ENCODE results near the gene DCAF6. TPM values are rescaled to one million over a fixed set of nuclear protein-coding genes. Genes with fewer than 3 reads are reported as not detected.

Gene DCAF6
- total RNA-seq, 1 donor from 2014 or later: 9.8 TPM

GRCh38 chr1:167968569-167968968 lies 32.1 kb downstream of the DCAF6 start:
- Histone ChIP-seq H3K27ac (no peak overlapping the region), H3K4me1 (no peaks in the 10 kb centered on the region), H3K36me3 (peaks cover 0 to 16% of the 10 kb centered on the region in 2 donors), H3K27me3 (no peaks in the 10 kb centered on the region), H3K9me3 (no peaks in the 10 kb centered on the region), H3K4me3 (no peak overlapping the region)
- no peak for TF ChIP-seq CTCF (IDR thresholded peaks at IDR 0.05)
- intact Hi-C loops (cut with DNase I): no loop called here
- DNase-seq (ENCODE audit: low spot score in 2 of 2): no peak

GRCh38 chr1:167973832-167974231 lies 37.3 kb downstream of the DCAF6 start:
- TF ChIP-seq CTCF (IDR thresholded peaks at IDR 0.05): no peak
- no peak overlapping the region for H3K4me3 ChIP-seq
- intact Hi-C loops (cut with DNase I): no loop called here

GRCh38 chr1:167974698-167975097 lies 38.2 kb downstream of the DCAF6 start:
- Histone ChIP-seq H3K36me3 (peaks cover 11 to 29% of the 10 kb centered on the region in 2 donors), H3K27ac (no peak overlapping the region), H3K4me1 (no peaks in the 10 kb centered on the region), H3K27me3 (no peaks in the 10 kb centered on the region), H3K9me3 (no peaks in the 10 kb centered on the region), H3K4me3 (no peak overlapping the region)
- intact Hi-C loops (cut with DNase I): no loop called here
- no peak for TF ChIP-seq CTCF (IDR thresholded peaks at IDR 0.05)
- DNase-seq (ENCODE audit: low spot score in 2 of 2): no peak

More at GRCh38 chr1:167973832-167974231, 37.3 kb downstream of the DCAF6 start:
- H3K27me3 ChIP-seq: no peaks in the 10 kb centered on the region
- H3K27ac ChIP-seq: no peak overlapping the region
- no peak for DNase-seq (ENCODE audit: low spot score in 2 of 2)
- H3K4me1 ChIP-seq: no peaks in the 10 kb centered on the region
- H3K36me3 ChIP-seq: peaks cover 11 to 25% of the 10 kb centered on the region in 2 donors
- no peaks in the 10 kb centered on the region for H3K9me3 ChIP-seq

- H3K9me3 ChIP-seq: no peaks in the 10 kb centered on the region
- no peaks in the 10 kb centered on the region for H3K27me3 ChIP-seq
- no peaks in the 10 kb centered on the region for H3K4me1 ChIP-seq
- intact Hi-C loops (cut with DNase I): no loop called here
- H3K27ac ChIP-seq: no peak overlapping the region
- peaks cover 13 to 41% of the 10 kb centered on the region in 2 donors for H3K36me3 ChIP-seq
- TF ChIP-seq CTCF (IDR thresholded peaks at IDR 0.05): no peak
- no peak for DNase-seq (ENCODE audit: low spot score in 2 of 2)
- no peak overlapping the region for H3K4me3 ChIP-seq
Measured at GRCh38 chr1:167977245-167977644, 40.8 kb downstream of the DCAF6 start.

- intact Hi-C loops (cut with DNase I): no loop called here
- DNase-seq (ENCODE audit: low spot score in 2 of 2): no peak
- no peak for TF ChIP-seq CTCF (IDR thresholded peaks at IDR 0.05)
- Histone ChIP-seq H3K36me3 (peaks cover 2 to 26% of the 10 kb centered on the region in 2 donors), H3K4me3 (no peak overlapping the region), H3K4me1 (no peaks in the 10 kb centered on the region), H3K27ac (no peak overlapping the region), H3K27me3 (no peaks in the 10 kb centered on the region), H3K9me3 (no peaks in the 10 kb centered on the region)
Measured at GRCh38 chr1:167981933-167982332, 45.5 kb downstream of the DCAF6 start.

GRCh38 chr1:167983797-167984420 lies 47.4 kb downstream of the DCAF6 start:
- no peaks in the 10 kb centered on the region for H3K9me3 ChIP-seq
- H3K27ac ChIP-seq: no peak overlapping the region
- no peaks in the 10 kb centered on the region for H3K27me3 ChIP-seq
- peaks cover 2 to 20% of the 10 kb centered on the region in 2 donors for H3K36me3 ChIP-seq
- no peak overlapping the region for H3K4me3 ChIP-seq
- DNase-seq (ENCODE audit: low spot score in 2 of 2): no peak
- H3K4me1 ChIP-seq: no peaks in the 10 kb centered on the region
- TF ChIP-seq CTCF (IDR thresholded peaks at IDR 0.05): no peak
- intact Hi-C loops (cut with DNase I): no loop called here
